NCI-H524 treated with DMSO at 0.1 percent for 48 hours (cell line): Measurements from ENCODE around the gene APEH.
"Not testable (repeated sequence)": the region's sequence is repeated elsewhere in the genome, so short reads cannot be mapped to it uniquely, and the experiment has no call there.

Experiments used
- DNase-seq: peaks from one replicate; lab custom pipeline; 2025; lab: John Stamatoyannopoulos, UW

Gene APEH

DNA sequence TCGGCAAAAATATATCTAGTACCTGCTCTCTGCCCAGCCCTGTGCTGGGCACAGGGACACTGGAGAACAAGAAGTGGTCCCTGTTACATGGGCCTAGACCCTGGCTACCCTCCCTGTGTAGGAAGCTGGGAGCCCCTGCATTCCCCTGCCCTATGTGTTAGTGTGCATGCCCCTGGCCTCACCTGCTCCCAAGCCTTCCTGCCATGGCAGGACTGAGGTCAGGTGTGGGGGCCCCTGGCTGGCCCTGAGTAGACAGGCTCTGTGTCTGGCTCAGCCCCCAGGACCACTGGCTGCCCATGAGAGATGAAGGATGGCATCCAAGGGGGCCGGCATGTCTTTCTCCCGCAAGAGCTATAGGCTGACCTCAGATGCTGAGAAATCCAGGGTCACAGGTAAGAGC, 16.7 kb downstream of the APEH start:
- DNase-seq = not testable (repeated sequence)

DNA sequence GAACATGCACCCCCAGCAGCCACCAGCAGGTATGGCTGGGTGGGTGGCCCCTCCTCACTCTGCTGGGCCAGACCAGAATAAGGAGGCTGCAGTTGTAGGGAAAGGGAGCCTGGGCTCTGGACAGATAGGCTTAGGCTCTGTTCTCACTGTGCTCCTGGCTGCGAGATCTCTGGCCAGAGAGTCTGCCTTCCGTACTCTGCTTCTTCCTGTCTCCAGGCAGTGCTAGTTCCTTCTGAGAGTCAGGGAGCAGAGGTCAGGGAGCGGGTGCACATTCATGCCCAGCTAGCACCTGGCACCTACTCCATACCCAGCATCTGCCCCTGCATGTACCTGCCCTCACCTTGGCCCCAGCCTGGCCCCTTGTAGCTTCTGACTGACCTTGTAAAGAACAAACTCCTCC, 17.3 kb downstream of the APEH start:
- DNase-seq = not testable (repeated sequence)

DNA sequence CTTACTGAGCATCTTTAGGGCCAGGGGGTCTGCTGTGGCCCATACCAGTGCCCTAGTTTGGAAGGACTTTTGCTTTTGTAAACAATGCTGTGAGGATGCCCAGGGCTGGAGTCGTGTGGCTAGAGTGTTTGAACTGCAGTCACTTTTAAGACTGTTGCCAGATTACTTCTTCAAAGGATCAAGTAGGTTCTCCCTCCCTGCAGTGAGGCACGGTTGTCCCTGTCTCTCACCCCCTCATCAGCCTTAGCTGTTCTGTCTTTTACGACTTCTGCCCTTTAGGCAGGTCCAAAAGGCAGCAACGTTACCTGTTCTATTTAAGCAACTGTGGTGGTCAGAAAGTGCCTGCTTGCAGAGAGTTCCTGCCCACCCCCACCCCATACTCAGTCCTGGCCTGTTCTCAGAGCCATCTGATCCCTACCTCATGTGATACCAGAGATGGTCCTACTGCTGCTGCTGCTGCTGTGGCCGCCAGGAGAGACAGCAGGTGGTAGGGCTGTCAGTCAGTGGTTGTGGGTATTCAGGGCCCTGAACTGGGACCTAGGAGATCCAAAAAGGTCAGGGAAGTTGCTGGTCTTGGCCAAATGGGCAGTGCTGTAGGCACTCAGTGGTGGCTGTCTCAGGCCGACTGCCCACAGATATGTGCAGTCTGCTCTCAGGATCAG, 20.4 kb downstream of the APEH start:
- not testable (repeated sequence) for DNase-seq

DNA sequence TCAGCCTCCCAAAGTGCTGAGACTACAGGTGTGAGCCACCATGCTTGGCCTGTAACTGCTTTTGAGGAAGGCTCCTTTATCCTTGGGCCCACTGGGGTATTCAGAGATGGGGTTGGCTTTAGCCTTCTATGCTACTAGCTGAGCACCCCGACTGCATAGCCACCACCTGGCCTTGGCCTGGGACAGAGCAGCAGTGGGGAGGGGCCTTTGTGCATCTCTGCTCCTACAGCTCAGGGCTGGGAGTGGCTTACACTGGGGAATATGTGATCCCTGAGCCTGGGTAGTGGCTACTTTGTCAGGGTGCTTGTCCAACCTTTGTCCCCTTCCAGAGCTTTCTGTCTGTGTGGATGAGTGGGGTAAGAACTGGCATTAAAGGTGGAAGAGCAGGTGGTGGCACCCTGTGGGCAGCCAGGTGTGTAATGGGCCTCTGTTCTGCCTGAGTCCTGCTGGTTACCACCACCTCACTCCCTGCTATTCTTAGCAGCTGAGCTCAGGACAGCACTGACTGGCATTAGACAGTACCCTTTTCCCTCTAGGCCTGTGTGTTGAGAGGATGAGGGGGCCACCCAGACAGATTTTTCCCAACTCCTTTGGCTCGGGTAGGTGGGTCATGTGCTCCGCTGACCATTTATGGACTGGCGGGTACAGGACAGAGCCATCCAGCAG, 21.3 kb downstream of the APEH start:
- DNase-seq = not testable (repeated sequence)

DNA sequence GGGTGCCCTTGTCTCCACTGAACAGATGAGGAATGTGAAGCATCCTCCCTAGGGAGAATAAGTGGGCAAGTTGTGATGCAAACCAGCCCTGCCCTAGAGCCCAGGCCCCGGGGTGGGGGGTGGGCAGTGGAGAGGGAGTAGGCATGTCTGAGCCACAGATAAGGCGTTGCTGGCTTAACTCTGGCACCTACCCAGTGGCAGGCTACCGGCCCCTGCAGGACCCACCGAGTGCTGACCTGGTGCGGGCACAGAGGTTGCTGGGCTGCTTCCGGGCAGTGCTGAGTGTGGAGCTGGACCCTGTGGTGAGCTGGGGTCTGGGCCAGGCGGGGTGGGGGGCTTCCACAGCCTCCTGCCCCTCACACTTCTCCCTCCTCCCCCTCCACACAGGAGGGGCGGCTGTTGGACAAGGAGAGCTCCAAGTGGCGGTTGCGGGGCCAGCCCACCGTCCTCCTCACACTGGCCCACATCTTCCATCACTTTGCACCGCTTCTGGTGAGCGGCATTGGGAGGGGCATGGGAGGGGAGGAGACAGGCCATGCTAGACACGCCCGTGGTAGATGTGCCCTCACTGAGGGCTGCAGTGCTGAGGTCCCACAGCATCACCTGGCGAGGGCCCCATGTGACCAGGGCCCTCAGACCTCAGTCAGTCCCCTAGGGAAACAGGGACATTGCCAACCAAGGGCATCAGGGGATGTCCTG, 25.3 kb downstream of the APEH start:
- DNase-seq = no peak

DNA sequence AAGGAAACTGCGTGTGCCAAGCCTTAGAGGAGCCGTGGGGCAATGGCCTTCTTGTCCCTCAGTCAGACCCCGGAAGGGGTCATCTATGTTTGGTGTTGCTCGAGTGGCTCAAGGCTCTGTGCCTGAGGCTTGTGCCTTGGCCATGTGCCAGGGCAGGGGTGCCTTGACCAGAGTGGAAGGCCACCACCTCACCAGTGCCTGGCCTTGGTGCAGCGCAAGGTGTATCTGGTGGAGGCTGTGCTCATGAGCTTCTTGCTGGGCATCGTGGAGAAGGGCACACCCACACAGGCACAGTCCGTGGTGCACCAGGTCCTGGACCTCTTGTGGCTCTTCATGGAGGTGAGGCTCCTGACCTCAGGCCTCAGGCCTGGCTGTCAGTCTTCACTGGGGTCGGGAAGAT, 25.9 kb downstream of the APEH start:
- DNase-seq = no peak

DNA sequence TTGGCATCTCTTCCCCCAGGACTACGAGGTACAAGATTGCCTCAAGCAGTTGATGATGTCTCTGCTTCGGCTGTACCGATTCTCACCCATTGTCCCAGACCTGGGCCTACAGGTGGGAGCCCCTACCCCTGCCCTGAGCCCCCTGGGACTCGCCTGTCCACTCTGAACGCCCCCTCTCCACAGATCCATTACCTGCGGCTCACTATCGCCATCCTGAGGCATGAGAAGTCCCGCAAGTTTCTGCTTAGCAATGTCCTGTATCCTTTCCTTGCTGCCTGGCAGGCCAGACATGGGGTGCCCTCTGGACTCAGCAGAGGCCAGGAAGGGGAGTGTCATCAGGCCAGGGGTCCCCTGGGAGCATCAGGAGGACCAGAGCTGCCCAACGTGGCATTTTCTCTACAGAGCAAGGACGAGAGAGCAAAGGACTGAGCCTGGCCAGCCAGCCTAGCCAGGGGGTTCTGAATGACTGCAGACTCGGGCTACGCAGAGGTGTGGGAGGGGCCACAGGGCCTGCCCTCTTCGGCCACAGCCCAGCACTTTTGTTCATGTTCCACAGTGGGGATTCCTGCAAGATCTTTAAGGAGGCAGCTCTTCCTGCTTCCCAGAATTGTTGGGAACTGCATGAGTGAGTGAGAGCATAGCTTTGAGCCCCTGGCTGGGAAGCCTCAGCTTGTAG, 26.4 kb downstream of the APEH start:
- no peak for DNase-seq

DNA sequence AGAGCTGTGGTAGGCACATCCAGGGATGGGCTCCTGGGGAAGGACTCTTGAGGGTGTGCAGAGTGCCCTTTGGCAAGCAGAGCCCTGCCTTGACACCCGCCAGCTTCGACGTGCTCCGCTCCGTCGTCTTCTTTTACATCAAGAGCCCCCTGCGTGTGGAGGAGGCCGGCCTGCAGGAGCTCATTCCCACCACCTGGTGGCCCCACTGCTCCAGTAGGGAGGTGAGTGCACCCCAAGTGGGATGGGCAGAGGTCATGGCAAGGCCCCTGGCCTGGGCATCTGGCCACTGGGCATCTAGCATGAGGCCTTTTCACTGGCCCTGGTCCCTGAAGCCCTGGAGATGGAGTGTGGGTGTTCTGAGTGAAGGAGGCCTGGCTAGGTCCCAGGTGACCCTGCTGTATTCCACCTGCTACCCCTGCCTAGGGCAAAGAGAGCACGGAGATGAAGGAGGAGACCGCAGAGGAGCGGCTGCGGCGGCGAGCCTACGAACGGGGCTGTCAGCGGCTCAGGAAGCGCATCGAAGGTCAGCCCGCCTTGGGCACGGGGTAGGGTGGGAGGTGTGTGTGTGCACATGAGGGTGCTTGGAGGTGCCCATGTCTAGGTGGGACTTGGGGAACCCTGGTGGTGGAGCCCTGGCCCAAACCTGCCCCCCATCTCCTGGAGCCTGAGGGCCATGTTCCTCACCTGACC, 27.4 kb downstream of the APEH start:
- no peak for DNase-seq

DNA sequence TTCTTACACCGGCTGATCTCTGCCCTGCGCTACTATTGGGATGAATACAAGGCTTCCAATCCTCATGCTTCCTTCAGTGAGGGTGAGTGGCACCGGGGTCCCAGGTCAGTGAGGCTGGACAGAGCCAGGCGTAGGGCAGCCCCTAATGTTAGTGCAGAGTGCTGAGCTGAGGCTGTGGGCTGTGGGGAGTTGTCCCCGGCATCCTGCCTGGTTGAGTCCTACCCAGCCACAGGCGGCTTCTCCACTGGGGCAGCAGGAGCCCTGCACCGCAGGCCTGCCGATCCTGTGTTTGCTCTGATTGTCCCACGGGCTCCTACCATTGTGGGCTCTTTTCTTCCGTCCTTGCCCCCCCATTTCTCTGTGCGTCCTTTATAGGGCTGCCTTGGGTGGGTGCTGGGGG, 28.5 kb downstream of the APEH start:
- DNase-seq = no peak

DNA sequence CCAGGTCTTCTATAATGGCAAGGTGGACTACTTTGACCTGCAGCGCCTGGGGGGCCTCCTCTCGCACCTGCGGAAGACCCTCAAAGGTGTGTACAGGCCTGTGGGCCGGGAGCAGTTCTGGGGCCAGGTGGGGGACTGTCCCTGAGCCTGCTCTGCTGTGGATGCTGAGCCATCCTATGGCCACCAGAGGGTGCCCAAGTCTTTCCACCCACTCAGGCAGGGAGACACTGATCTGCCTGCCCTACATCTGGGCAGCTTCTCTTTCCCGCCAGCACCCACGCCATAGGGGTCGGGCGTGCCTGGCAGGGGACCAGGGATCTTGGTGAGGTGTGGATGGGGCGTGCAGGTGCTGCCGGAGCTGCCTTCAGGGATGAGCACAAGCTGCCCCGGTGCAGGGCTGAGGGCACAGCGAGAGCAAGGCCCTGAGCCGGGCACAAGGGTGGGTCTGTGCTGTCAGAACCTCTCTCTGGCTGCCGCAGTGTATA, 29.3 kb downstream of the APEH start:
- DNase-seq = no peak

DNA sequence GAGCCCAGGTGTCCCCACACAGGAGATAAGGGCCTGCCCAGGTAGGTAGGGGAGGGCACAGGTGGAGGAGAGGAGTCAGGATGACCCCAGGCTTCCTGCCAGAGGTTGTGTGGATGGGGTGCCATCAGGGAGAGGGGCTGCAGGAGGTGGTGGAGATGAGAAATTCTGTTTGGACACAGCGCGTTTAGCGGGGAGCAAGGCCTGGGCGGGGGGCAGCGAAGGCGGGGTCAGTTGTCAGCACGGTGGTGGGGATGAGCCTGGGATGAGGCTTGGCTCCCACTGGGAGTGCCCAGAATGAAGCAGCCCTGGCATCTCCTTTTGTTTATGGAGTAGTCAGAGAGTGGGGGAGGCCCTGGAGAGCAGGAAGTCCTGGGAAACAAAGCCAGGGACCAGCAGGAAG, 29.8 kb downstream of the APEH start:
- DNase-seq = no peak

DNA sequence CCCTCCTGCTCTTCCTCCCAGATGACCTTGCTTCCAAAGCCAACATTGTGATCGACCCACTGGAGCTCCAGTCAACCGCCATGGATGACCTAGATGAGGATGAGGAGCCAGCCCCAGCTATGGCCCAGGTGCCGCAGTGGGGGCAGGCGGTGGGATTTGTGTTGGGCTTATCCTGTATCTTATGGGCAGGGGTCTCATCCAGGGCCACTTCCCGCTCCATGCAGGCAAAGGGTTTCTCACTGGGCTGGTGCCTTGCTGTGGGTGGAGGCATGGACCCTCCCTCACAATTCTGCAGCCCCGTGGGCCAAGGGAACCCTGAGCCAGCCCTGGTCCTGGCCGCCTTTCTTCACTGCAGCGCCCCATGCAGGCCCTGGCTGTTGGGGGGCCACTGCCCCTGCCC, 30.5 kb downstream of the APEH start:
- DNase-seq = no peak

DNA sequence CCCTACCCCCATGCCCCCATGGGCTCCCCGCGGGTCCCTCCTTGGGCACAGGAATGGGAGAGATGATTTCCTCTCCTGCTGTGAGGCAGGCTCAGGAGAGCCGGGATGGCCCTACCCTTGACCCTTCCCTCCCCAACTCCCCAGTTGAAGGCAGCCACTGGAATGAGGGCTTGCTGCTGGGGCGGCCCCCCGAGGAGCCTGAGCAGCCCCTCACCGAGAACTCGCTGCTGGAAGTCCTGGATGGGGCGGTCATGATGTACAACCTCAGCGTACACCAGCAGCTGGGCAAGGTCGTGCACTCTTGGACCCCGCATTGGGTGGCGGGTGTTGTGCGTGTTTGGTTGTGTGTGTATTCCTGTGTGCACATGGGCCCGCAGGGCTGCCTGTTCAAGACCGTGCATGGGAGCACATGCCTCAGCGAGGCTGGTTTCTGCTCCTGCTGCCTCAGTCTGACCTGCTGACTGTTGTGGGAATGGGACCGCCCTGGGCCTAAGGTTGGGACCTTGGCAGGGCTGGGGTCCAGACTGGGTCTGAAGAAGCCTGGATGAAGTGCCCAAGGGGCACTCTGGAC, 31.3 kb downstream of the APEH start:
- no peak for DNase-seq

DNA sequence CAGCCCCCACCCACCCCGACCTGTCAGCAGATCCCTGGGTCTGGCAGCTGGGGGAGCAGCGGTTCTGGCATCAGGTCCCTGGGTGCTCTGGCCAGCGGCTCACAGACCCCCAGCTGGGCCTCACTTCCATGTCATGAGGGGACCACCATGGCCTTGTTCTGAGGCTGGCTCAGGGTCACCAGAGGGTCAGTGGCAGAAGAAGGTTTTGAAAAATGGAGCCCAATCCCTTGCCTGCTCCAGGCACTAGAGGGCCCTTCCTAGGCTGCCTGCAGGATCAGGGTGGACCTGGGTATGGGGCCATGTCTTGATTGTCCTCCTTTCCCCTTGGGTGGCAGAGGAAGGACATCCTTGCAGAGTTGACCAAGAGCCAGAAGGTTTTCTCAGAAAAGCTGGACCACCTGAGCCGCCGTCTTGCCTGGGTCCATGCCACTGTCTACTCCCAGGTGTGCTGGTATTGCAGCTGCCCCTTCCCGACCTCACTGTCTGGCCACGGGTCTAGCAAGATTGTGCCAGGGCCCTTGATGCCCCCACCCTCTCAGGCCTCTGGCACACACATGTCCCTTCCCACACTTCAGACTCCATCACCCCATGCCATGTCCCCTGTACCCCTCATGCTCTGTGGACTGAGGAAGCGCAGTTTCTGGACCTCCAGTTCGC, 32.4 kb downstream of the APEH start:
- DNase-seq = no peak

DNA sequence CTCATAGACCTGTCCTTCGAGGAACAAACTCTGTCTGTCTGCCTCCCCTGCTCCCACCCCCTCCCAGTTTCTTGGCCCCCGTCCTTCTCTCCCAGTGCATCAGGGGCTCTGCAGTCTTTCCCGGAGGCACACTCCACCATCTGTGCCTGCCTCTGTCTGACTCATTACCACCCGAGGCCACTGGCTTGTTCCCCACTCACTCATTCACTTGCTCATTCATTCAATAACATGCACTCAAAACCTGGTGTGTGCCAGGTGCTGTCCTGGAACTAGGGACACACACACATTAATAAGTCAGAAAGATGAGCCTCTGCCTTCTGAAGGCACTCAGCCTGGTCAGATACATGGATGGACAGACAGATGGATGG, 32.9 kb downstream of the APEH start:
- no peak for DNase-seq

DNA sequence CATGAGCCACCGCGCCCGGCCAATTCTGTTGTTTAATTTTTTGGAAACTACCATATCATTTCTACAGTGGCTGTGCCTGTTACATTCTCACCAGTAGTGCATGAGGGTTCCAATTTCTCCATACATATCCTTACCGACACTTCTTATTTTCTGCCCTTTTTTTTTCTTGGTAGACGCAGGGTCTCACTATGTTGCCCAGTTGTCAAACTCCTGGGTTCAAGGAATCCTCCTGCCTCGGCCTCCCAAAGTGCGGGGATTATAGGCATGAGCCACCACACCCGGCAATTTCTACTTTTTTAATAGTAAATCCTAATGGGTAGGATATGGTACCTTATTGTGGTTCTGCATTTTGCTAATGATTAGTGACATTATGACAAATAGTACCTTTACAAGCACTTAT, 35.7 kb downstream of the APEH start:
- no peak for DNase-seq

DNA sequence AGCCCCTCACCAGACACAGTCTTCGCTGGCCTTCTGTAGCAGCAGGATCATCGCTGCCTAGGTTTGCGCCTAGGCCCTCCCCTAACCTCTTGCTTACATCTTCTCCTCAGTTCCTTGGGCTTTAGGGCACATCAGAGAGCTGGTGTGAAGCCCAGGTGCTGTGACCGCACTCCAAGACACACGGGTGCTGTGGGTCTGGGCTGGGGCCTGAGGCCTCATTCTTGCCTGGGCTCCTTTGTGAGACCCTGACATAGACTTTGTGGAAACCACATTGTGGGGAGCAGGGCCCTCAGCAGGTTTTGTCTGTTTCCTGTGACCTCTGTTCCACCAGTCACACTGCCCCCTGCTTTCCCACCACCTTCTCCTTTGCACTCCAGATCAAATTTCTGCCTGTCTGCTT, 37.3 kb downstream of the APEH start:
- DNase-seq = no peak

DNA sequence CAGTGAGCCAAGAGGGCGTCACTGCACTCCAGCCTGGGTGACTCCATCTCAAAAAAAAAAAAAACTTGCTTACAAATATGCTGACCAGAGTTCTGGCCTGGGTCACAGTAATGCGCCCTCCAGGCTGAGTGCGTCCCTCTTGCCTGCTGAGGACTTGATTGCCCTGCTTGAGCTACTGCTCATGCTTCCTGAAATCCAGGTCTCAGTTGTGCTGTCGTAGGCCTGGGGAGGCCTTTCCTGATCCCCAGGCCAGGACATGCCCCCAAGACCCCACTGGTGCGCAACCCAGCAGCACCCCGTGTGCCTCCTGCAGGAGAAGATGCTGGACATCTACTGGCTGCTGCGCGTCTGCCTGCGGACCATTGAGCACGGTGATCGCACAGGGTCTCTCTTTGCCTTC, 38.0 kb downstream of the APEH start:
- DNase-seq = no peak

DNA sequence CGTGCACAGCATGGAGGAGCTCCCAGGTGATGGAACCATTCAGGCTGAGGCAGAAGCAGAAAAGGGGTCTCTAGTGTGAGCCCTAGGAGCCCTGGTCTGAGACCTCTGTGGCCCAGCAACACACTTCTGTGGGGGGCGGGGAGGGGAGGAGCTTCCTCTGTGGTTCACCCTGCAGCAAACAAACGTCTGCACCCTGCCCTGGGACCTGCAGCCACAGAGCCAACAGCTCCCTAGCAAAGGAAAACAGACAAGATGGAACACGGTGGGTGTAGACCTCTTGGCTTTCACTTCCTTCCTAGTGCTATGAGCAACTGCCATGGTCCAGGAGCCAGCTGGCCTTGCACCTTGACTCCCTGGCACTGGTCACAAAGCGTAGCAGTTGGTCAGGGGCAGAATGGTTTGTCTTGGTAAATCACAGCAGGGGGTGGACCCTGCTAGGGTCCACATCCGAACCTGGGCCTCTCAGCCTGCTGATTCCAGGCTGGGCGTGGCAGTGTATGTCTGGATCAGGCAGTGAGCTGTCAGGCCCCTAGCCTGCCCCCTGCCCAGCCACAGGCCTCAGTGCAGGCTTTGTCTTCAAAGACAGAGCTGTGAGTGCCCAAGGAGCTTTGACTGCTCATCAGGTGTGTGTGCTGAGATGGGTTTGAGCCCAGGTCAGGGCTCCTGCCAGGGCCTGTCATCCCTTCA, 38.6 kb downstream of the APEH start:
- DNase-seq = no peak

DNA sequence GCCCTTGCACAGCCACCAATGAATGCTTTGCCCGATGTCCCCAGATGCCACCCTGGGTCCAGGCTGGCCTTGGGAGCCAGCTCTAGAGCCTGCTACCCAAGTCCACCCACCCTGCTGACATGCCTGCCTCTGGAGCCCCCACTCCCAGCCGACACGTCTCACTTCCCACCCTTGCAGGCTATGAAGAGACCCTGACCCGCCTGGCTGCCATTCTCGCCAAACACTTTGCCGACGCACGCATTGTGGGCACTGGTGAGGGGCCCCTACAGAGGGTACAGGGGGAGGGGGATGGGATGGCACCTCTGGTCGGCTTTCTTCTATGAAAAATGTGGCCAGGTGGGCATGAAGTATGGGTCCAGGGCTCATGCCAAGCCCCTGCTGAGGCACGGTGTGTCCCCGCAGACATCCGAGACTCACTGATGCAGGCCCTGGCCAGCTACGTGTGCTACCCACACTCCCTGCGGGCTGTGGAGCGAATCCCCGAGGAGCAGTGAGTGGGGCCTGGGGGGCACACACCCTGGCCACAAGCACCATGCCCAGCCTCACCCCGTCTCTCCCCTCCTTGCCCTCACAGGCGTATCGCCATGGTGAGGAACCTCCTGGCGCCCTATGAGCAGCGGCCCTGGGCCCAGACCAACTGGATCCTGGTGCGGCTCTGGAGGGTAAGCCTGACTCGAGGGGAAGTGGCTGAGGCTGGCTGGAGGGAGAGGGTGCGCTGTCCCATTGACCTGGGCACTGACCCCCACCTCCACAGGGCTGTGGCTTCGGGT, 39.4 kb downstream of the APEH start:
- DNase-seq = no peak
